PC-9 (cell line): ENCODE results near the gene IPPK.

ENCODE experiments used
- CTCF ChIP-seq: fragments of 200-600 bp; sonication (generic); conservative IDR thresholded peaks from 2 replicates; pipeline ENCODE4 v1.6.1; 2017; ENCODE audit warnings: mixed run types, antibody characterized with exemption, mild to moderate bottlenecking, moderate library complexity
- EZH2 ChIP-seq: fragments of 200-600 bp; sonication (generic); IDR thresholded peaks from 2 replicates; pipeline ENCODE4 v1.8.0; 2017; ENCODE audit warnings: antibody characterized with exemption, low read depth

- TF ChIP-seq CTCF, result no peak
- no peak for TF ChIP-seq EZH2
These were observed 44.1 kb upstream of the IPPK start for GRCh38 chr9:92714016-92714415.
